Spleen (tissue), 11 donors: ENCODE results near the gene ATP9A. TPM values are rescaled to one million over a fixed set of nuclear protein-coding genes. Genes with fewer than 3 reads are reported as not detected.

Experiments used
- DNase-seq: peaks from one replicate; pipeline ENCODE4 v3.0.0-alpha.2; 2020
- H3K27ac ChIP-seq, 8 donors: fragments of 200-600 bp; sonication (generic) in 7 of 8; 1 replicate in 4 of 8; 2 replicates in 4 of 8; pipeline versions ENCODE4 v1.5.0 to v1.8.0; 2016 to 2021; ENCODE audit warnings: inconsistent platforms in 4 of 8, mild to moderate bottlenecking in 4 of 8, moderate library complexity in 1 of 8
- H3K27me3 ChIP-seq, 7 donors: fragments of 200-600 bp; sonication (generic) in 6 of 7; replicated peaks in 1 of 7; 1 replicate in 4 of 7; 2 replicates in 3 of 7; pipeline versions ENCODE4 v1.5.0 to v1.8.0; 2016 to 2021; ENCODE audit warnings: inconsistent platforms in 3 of 7, mild to moderate bottlenecking in 1 of 7
- H3K36me3 ChIP-seq, 6 donors: fragments of 200-600 bp; sonication (generic) in 5 of 6; 1 replicate in 4 of 6; 2 replicates in 2 of 6; pipeline versions ENCODE4 v1.5.0 to v1.8.0; 2016 to 2021; ENCODE audit warnings: inconsistent platforms in 2 of 6
- H3K4me1 ChIP-seq, 6 donors: fragments of 200-600 bp; sonication (generic) in 5 of 6; 1 replicate in 3 of 6; 2 replicates in 3 of 6; pipeline versions ENCODE4 v1.5.0 to v1.8.0; 2016 to 2021; ENCODE audit warnings: inconsistent platforms in 3 of 6
- H3K4me3 ChIP-seq, 8 donors: fragments of 200-600 bp; sonication (generic) in 7 of 8; 1 replicate in 4 of 8; 2 replicates in 4 of 8; pipeline versions ENCODE4 v1.5.0 to v1.8.0; 2016 to 2021; ENCODE audit warnings: inconsistent platforms in 4 of 8, mild to moderate bottlenecking in 4 of 8, moderate library complexity in 2 of 8
- H3K9me3 ChIP-seq, 8 donors: fragments of 200-600 bp; sonication (generic) in 7 of 8; 1 replicate in 4 of 8; 2 replicates in 4 of 8; pipeline versions ENCODE4 v1.5.0 to v1.8.0; 2016 to 2021; ENCODE audit warnings: inconsistent platforms in 4 of 8
- POLR2A ChIP-seq, 3 donors: fragments of 450-650 bp; IDR thresholded peaks; one replicate each; pipeline ENCODE4 v1.5.1; 2017; ENCODE audit warnings: antibody characterized with exemption in 3 of 3, mild to moderate bottlenecking in 1 of 3
- POLR2AphosphoS5 ChIP-seq, 3 donors: sonication (generic); formaldehyde crosslinking; IDR thresholded peaks; one replicate each; pipeline ENCODE4 v1.5.1; 2017; ENCODE audit warnings: antibody characterized with exemption in 3 of 3
- WGBS, 5 donors: extraction: QIAGEN DNeasy Blood & Tissue Kit in 3 of 5; methylation state at CpG; one replicate each; pipeline versions ENCODE4 v1.1.5 to v1.1.7; 2013 to 2018; 5-methylcytosine and 5-hydroxymethylcytosine counted together
- intact Hi-C: fragments of 100-400 bp; cut with DNase I; formaldehyde crosslinking; loops from one replicate; pipeline ENCODE4 v1.15.0; 2023; ENCODE audit warnings: low total_unique reads
- polyA plus RNA-seq, 3 donors: library from polyadenylated mRNA; stranded (reverse); fragments of 200-250 nt; gene quantifications; one replicate each; pipeline ENCODE4 v1.2.1, GENCODE V29; 2013
- total RNA-seq, 7 donors: library from RNA; depleted of rRNA in 3 of 7; stranded (reverse); fragments of >200 nt in 3 of 7; fragmentation: NEBNext Ultra II Directional in 4 of 7; extraction: Animal tissue kit (Norgen Biotek cat#: 25700) in 4 of 7; gene quantifications; one replicate each; pipeline versions ENCODE4 v1.1.0 to v1.2.1, GENCODE V29; 2016 to 2021
- TF ChIP-seq, protein P1 (sequence below), 11 experiments: fragments of 200-600 bp in 7 of 11; fragments of 450-650 bp in 4 of 11; sonication (generic) in 4 of 11; IDR thresholded peaks in 8 of 11; conservative IDR thresholded peaks in 3 of 11; 1 replicate in 7 of 11; 2 replicates in 4 of 11; pipeline versions ENCODE4 v1.4.0 to v1.8.0; 2016 to 2021; ENCODE audit warnings: antibody characterized with exemption in 11 of 11, inconsistent platforms in 4 of 11, mild to moderate bottlenecking in 1 of 11
- donor health status: healthy with polysubstance abuse.
- donor health status: DM: no; HTN: no; CAD: no; lungs with moderate emphysema.
- donor health status: DM: no; HTN: no; CAD: no.
- donor health status: Bipolar disorder and iron deficiency.
- donor health status: healthy.
- donor health status: DM: no; HTN: no; CAD: no.
- donor health status: DM: yes; HTN: yes; CAD: no.

The ATP9A gene
- total and polyA plus RNA-seq, 10 donors: 0.37 to 11.5 (median 7.6) TPM

- H3K27me3 ChIP-seq: no peaks in the 10 kb centered on the region
- H3K9me3 ChIP-seq: no peaks in the 10 kb centered on the region
- no peaks in the 10 kb centered on the region for H3K36me3 ChIP-seq
- 92 to 96% (median 96%) methylated on average over 10 of the region's 10 CpGs for WGBS, 5 donors
- H3K4me1 ChIP-seq: peaks cover 6 to 25% (median 15%) of the 10 kb centered on the region in 6 donors
- no peak overlapping the region for H3K4me3 ChIP-seq
- intact Hi-C loops: loop anchor here (10.0 kb wide), 1 partner anchor 597 kb away; no protein-coding TSS in a partner anchor
- TF ChIP-seq POLR2A (IDR thresholded peaks at IDR 0.05) (no peak), POLR2AphosphoS5 (IDR thresholded peaks at IDR 0.05) (no peak)
- TF ChIP-seq, protein P1, sequence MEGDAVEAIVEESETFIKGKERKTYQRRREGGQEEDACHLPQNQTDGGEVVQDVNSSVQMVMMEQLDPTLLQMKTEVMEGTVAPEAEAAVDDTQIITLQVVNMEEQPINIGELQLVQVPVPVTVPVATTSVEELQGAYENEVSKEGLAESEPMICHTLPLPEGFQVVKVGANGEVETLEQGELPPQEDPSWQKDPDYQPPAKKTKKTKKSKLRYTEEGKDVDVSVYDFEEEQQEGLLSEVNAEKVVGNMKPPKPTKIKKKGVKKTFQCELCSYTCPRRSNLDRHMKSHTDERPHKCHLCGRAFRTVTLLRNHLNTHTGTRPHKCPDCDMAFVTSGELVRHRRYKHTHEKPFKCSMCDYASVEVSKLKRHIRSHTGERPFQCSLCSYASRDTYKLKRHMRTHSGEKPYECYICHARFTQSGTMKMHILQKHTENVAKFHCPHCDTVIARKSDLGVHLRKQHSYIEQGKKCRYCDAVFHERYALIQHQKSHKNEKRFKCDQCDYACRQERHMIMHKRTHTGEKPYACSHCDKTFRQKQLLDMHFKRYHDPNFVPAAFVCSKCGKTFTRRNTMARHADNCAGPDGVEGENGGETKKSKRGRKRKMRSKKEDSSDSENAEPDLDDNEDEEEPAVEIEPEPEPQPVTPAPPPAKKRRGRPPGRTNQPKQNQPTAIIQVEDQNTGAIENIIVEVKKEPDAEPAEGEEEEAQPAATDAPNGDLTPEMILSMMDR (IDR thresholded peaks at IDR 0.05 in 8 of 11, conservative IDR thresholded peaks at IDR 0.05 in 3 of 11): no peak
- DNase-seq: no peak
- H3K27ac ChIP-seq: no peak overlapping the region
Measured at GRCh38 chr20:51591871-51592270, 176.3 kb downstream of the ATP9A start.

GRCh38 chr20:51588762-51589161 lies 179.4 kb downstream of the ATP9A start:
- DNase-seq: no peak
- H3K4me3 ChIP-seq: no peak overlapping the region
- peaks cover 0 to 5% (median under 1%) of the 10 kb centered on the region in 6 donors for H3K4me1 ChIP-seq
- H3K27ac ChIP-seq: no peak overlapping the region
- TF ChIP-seq, protein P1 (IDR thresholded peaks at IDR 0.05 in 8 of 11, conservative IDR thresholded peaks at IDR 0.05 in 3 of 11): no peak
- TF ChIP-seq POLR2AphosphoS5 (IDR thresholded peaks at IDR 0.05) (no peak), POLR2A (IDR thresholded peaks at IDR 0.05) (no peak)
- WGBS, 5 donors: 57 to 72% (median 69%) methylated on average over 3 of the region's 3 CpGs
- intact Hi-C loops: no loop called here
- no peaks in the 10 kb centered on the region for H3K9me3 ChIP-seq
- no peaks in the 10 kb centered on the region for H3K36me3 ChIP-seq
- no peaks in the 10 kb centered on the region for H3K27me3 ChIP-seq

DNA sequence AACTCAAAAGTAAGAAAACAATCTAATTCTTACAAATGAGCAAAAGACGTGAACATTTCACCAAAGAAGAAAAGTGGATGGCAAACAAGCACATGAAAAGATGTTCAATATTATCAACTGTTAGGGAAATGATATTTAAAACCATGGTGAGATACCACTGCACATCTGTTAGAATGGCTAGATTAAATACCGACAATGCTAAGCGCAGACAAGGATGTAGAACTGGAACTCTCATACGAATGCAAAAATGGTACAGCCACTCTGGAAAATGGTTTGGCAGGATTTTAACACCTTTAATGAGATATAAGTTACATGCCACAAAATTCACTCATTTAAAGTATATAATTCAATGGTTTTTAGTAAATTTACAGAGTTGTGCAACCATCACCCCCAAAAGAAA lies 181.0 kb downstream of the ATP9A start:
- Histone ChIP-seq H3K9me3 (no peaks in the 10 kb centered on the region), H3K27me3 (no peaks in the 10 kb centered on the region), H3K27ac (no peak overlapping the region), H3K4me3 (no peak overlapping the region), H3K4me1 (peaks cover 0 to 5% (median 0%) of the 10 kb centered on the region in 6 donors), H3K36me3 (no peaks in the 10 kb centered on the region)
- DNase-seq: no peak
- no peak for TF ChIP-seq POLR2AphosphoS5 (IDR thresholded peaks at IDR 0.05)
- TF ChIP-seq, protein P1 (IDR thresholded peaks at IDR 0.05 in 8 of 11, conservative IDR thresholded peaks at IDR 0.05 in 3 of 11): no peak
- WGBS, 5 donors: 82 to 93% (median 87%) methylated on average over 4 of the region's 4 CpGs
- intact Hi-C loops: no loop called here

GRCh38 chr20:51586005-51586440 lies 182.2 kb downstream of the ATP9A start:
- intact Hi-C loops: no loop called here
- DNase-seq: no peak
- Histone ChIP-seq H3K4me3 (no peak overlapping the region), H3K27ac (no peak overlapping the region), H3K4me1 (peaks cover 0 to 5% (median 0%) of the 10 kb centered on the region in 6 donors), H3K9me3 (no peaks in the 10 kb centered on the region), H3K36me3 (no peaks in the 10 kb centered on the region), H3K27me3 (no peaks in the 10 kb centered on the region)
- TF ChIP-seq POLR2AphosphoS5 (IDR thresholded peaks at IDR 0.05) (no peak), POLR2A (IDR thresholded peaks at IDR 0.05) (no peak)
- TF ChIP-seq, protein P1 (IDR thresholded peaks at IDR 0.05 in 8 of 11, conservative IDR thresholded peaks at IDR 0.05 in 3 of 11): no peak
- 72 to 92% (median 77%) methylated on average over 4 of the region's 4 CpGs for WGBS, 5 donors
